K562 (cell line): ENCODE measurements around the gene SEPHS2.

Experiments
- ATF7 ChIP-seq: fragments of 450-650 bp; IDR thresholded peaks from 2 replicates; pipeline ENCODE4 v1.7.1; 2014; ENCODE audit warnings: mild to moderate bottlenecking, moderate library complexity
- CTCF ChIP-seq, 3 experiments: IDR thresholded peaks in 2 of 3; conservative IDR thresholded peaks in 1 of 3; 2 replicates each; pipeline ENCODE4 v1.5.1; 2011 to 2012; ENCODE audit warnings: low read length in 3 of 3, mild to moderate bottlenecking in 3 of 3, control low read depth in 2 of 3, improper control_type of control experiment in 1 of 3, inconsistent platforms in 1 of 3, low read depth in 1 of 3, mixed read lengths in 1 of 3, moderate library complexity in 1 of 3; ENCODE audit not compliant: insufficient read depth in 2 of 3
- EP300 ChIP-seq: IDR thresholded peaks from 2 replicates; pipeline ENCODE4 v1.6.1; 2012; ENCODE audit warnings: low read length, improper control_type of control experiment
- FOS ChIP-seq: IDR thresholded peaks from 3 replicates; pipeline ENCODE4 v1.6.1; 2011; ENCODE audit not compliant: insufficient read length; ENCODE audit errors: extremely low read depth
- GATA2 ChIP-seq: sonication (generic); formaldehyde crosslinking; IDR thresholded peaks from 2 replicates; pipeline ENCODE4 v1.4.0; 2020; ENCODE audit warnings: mild to moderate bottlenecking, missing genetic modification reagents
- IRF2 ChIP-seq: sonication (generic); formaldehyde crosslinking; IDR thresholded peaks from 2 replicates; pipeline ENCODE4 v1.8.1; 2022; ENCODE audit warnings: mild to moderate bottlenecking, missing genetic modification reagents
- NFE2L1 ChIP-seq: fragments of 450-650 bp; IDR thresholded peaks from 2 replicates; pipeline ENCODE4 v1.6.1; 2016; ENCODE audit warnings: missing genetic modification characterization, low read depth, mild to moderate bottlenecking, missing compliant biosample characterization, moderate library complexity, borderline replicate concordance
- RFX5 ChIP-seq: IDR thresholded peaks from 2 replicates; pipeline ENCODE4 v1.6.1; 2011; ENCODE audit warnings: low read depth, mild to moderate bottlenecking, improper control_type of control experiment, low read length
- ZNF512 ChIP-seq: IDR thresholded peaks from 2 replicates; pipeline ENCODE4 v1.6.1; 2016; ENCODE audit warnings: missing genetic modification characterization, missing compliant biosample characterization

- TF ChIP-seq FOS (no peak), ZNF512 (tag) (no peak), IRF2 (CRISPR knock-in tag) (no peak), NFE2L1 (tag) (no peak), EP300 (no peak), RFX5 (no peak), ATF7 (no peak), CTCF (IDR thresholded peaks at IDR 0.05 in 2 of 3, conservative IDR thresholded peaks at IDR 0.05 in 1 of 3; ENCODE audit: insufficient read depth in 2 of 3, low read depth in 1 of 3, low read length in 3 of 3) (no peak), GATA2 (CRISPR knock-in tag) (no peak)
Observed at GRCh38 chr16:30414159-30414558, 31.5 kb downstream of the SEPHS2 start.
